MM.1S (cell line): ENCODE data around the gene PDIK1L.

Source experiments
- DNase-seq: peaks from one replicate; pipeline ENCODE4 v3.0.0-alpha.2; 2015
- H2AFZ ChIP-seq: fragments of 300-600 bp; sonication (generic); 2 replicates; pipeline ENCODE4 v1.6.0; 2016; ENCODE audit warnings: antibody characterized with exemption, low read length
- H3F3A ChIP-seq: fragments of 300-600 bp; sonication (generic); 2 replicates; pipeline ENCODE4 v1.6.1; 2016; ENCODE audit warnings: mild to moderate bottlenecking, antibody characterized with exemption, low read length, moderate library complexity, mixed read lengths; ENCODE audit not compliant: insufficient read depth
- H3K27ac ChIP-seq: fragments of 300-600 bp; sonication (generic); 2 replicates; pipeline ENCODE4 v1.5.1; 2016; ENCODE audit warnings: mild to moderate bottlenecking, low read length
- H3K27me3 ChIP-seq: fragments of 300-600 bp; sonication (generic); replicated peaks from 2 replicates; pipeline ENCODE4 v1.6.0; 2016; ENCODE audit warnings: low read length; ENCODE audit not compliant: insufficient read depth
- H3K36me3 ChIP-seq: fragments of 300-600 bp; sonication (generic); replicated peaks from 2 replicates; pipeline ENCODE4 v1.6.1; 2016; ENCODE audit warnings: mild to moderate bottlenecking, low read length, mixed read lengths; ENCODE audit not compliant: insufficient read depth
- H3K4me1 ChIP-seq: fragments of 300-600 bp; sonication (generic); 2 replicates; pipeline ENCODE4 v1.6.1; 2016; ENCODE audit warnings: low read length, mixed read lengths
- H3K4me2 ChIP-seq: fragments of 300-600 bp; sonication (generic); 2 replicates; pipeline ENCODE4 v1.6.0; 2016; ENCODE audit warnings: low read depth, low read length
- H3K4me3 ChIP-seq: fragments of 300-600 bp; sonication (generic); 2 replicates; pipeline ENCODE4 v1.5.1; 2016; ENCODE audit warnings: low read length, mixed read lengths
- H3K79me2 ChIP-seq: fragments of 300-600 bp; sonication (generic); 2 replicates; pipeline ENCODE4 v1.6.1; 2016; ENCODE audit warnings: mixed run types, low read length, mixed read lengths
- H3K9ac ChIP-seq: fragments of 300-600 bp; sonication (generic); 2 replicates; pipeline ENCODE4 v1.6.1; 2016; ENCODE audit warnings: low read length, mixed read lengths
- H3K9me2 ChIP-seq: fragments of 300-600 bp; sonication (generic); replicated peaks from 2 replicates; pipeline ENCODE4 v1.6.1; 2016; ENCODE audit warnings: mild to moderate bottlenecking, low read length, mixed read lengths; ENCODE audit not compliant: insufficient read depth
- H3K9me3 ChIP-seq: fragments of 300-600 bp; sonication (generic); replicated peaks from 2 replicates; pipeline ENCODE4 v1.6.1; 2016; ENCODE audit warnings: mild to moderate bottlenecking, low read length, mixed read lengths; ENCODE audit not compliant: insufficient read depth
- H4K20me1 ChIP-seq: fragments of 300-600 bp; sonication (generic); 2 replicates; pipeline ENCODE4 v1.6.1; 2016; ENCODE audit warnings: mild to moderate bottlenecking, low read length, moderate library complexity, mixed read lengths; ENCODE audit not compliant: insufficient read depth
- EZH2 ChIP-seq: fragments of 300-600 bp; sonication (generic); optimal IDR thresholded peaks from 2 replicates; pipeline ENCODE3; 2017; ENCODE audit warnings: low read depth, mild to moderate bottlenecking, antibody characterized with exemption, low read length, mixed read lengths
- EZH2phosphoT487 ChIP-seq: fragments of 300-600 bp; sonication (generic); IDR thresholded peaks from 2 replicates; pipeline ENCODE4 v1.6.1; 2018; ENCODE audit warnings: antibody characterized with exemption, low read length
- TF ChIP-seq, protein P1 (sequence below): fragments of 300-600 bp; sonication (generic); IDR thresholded peaks from 2 replicates; pipeline ENCODE4 v1.5.1; 2016; ENCODE audit warnings: antibody characterized with exemption, low read length, mixed read lengths

Gene PDIK1L

DNA sequence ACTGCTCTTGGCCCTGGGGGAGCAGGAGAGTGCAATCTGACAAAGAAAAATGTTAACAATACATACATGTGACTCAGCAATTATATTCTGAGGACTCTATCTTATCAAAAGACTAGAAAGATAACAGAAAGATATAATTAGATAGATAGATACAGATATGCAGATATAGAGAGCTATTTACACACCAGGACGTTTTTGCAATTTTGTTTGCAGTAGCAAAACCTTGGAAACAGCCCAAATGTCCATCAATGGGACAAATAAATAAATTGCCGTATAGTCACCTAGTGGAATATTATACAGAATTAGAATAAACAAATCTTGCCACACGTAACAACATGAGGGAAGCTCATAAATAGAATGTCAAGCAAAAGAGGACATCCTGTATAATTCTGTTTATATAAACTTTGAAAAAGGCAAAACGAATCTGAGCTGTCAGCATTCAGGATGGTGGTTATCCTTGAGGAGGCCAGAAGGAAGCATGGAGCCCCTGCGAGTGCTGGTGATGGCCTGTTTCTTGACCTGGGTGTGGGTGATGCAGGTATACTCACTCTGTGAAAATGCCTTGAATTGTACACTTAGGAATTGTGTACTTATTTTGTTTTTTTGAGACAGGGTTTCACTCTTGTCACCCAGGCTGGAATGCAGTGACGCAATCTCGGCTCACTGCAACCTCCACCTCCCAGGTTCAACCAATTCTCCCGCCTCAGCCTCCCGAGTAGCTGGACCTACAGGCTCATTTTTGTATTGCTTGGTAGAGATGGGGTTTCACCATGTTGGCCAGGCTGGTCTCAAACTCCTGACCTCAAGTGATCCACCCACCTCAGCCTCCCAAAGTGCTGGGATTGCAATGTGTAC lies 31.4 kb upstream of the PDIK1L start:
- no peak overlapping the region for H3K9ac ChIP-seq

DNA sequence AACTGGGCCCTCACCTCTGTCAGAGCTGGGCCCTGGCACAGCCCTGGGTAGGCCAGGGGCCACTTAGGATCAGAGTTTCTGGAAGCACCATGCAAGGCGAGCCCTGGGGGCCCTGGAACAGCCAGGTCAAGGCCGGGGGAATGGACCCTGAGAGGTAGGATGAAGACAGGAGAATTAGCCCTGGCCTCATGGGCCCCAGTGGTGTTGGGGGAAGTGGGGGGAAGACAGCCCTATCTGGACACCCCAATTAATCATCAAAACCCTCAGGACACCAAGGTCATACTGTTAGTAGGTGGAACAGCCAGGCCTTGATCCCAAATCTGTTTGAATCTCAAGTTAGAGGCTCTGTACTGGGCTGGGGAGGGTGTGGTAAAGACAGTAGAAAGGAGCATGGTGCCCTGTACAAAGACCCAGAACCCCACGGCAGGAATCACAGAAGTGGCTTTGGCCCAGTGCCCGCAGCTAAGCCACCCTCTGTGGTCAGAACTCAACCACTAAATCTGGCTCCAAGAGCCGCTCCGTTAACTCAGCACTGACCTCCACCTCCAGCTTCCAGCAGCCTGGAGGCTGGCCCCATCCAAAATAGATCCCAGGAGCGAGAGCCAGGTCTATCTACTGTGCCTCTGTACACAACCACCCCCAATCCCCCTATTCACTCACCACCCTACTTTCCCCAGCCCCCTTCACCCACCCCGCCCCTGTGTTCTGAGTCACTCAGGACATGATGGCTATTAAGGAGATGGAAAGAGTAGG lies 30.2 kb upstream of the PDIK1L start:
- H3K4me1 ChIP-seq, result no peaks in the 10 kb centered on the region
- H3K4me2 ChIP-seq, result no peak overlapping the region
- H3K9me2 ChIP-seq, result no peaks in the 10 kb centered on the region
- H2AFZ ChIP-seq, result no peak overlapping the region
- H3K79me2 ChIP-seq, result no peaks in the 10 kb centered on the region
- no peak for DNase-seq
- H3K27me3 ChIP-seq, result no peaks in the 10 kb centered on the region
- no peak overlapping the region for H3K27ac ChIP-seq
- H3K9me3 ChIP-seq, result no peaks in the 10 kb centered on the region
- no peaks in the 10 kb centered on the region for H3K36me3 ChIP-seq
- no peaks in the 10 kb centered on the region for H3F3A ChIP-seq
- TF ChIP-seq EZH2 (no peak), EZH2phosphoT487 (no peak)
- TF ChIP-seq, protein P1, sequence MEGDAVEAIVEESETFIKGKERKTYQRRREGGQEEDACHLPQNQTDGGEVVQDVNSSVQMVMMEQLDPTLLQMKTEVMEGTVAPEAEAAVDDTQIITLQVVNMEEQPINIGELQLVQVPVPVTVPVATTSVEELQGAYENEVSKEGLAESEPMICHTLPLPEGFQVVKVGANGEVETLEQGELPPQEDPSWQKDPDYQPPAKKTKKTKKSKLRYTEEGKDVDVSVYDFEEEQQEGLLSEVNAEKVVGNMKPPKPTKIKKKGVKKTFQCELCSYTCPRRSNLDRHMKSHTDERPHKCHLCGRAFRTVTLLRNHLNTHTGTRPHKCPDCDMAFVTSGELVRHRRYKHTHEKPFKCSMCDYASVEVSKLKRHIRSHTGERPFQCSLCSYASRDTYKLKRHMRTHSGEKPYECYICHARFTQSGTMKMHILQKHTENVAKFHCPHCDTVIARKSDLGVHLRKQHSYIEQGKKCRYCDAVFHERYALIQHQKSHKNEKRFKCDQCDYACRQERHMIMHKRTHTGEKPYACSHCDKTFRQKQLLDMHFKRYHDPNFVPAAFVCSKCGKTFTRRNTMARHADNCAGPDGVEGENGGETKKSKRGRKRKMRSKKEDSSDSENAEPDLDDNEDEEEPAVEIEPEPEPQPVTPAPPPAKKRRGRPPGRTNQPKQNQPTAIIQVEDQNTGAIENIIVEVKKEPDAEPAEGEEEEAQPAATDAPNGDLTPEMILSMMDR, result no peak
- H3K4me3 ChIP-seq, result no peak overlapping the region
- no peak overlapping the region for H3K9ac ChIP-seq
- no peaks in the 10 kb centered on the region for H4K20me1 ChIP-seq

More for the DNA sequence above, 31.4 kb upstream of the PDIK1L start:
- Histone ChIP-seq H3K4me1 (no peaks in the 10 kb centered on the region), H3K27me3 (no peaks in the 10 kb centered on the region), H3K4me2 (no peak overlapping the region), H3F3A (no peaks in the 10 kb centered on the region), H3K4me3 (no peak overlapping the region), H3K79me2 (no peaks in the 10 kb centered on the region), H3K27ac (no peak overlapping the region), H4K20me1 (no peaks in the 10 kb centered on the region), H3K9me3 (no peaks in the 10 kb centered on the region), H3K9me2 (no peaks in the 10 kb centered on the region), H3K36me3 (no peaks in the 10 kb centered on the region), H2AFZ (no peak overlapping the region)
- TF ChIP-seq EZH2 (no peak), EZH2phosphoT487 (no peak)
- TF ChIP-seq, protein P1, result no peak
- no peak for DNase-seq

DNA sequence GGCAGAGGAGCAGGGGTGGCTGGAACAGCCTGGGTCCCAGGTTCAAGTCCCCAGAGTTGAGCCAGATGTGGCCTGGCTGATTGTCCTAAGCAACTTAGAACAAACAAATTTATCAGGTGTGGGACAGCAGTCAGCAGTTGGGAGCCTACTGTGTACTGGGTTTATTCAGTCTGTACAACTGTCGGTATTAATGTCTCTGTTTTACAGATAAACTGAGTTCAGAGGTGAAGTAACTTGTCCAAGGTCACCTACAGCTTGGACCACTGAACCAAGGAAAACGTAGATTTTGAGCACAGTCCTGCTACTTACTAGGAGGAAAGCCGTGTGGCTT lies 29.6 kb upstream of the PDIK1L start:
- no peaks in the 10 kb centered on the region for H3K27me3 ChIP-seq
- DNase-seq, result no peak
- H3K9ac ChIP-seq, result no peak overlapping the region
- no peak overlapping the region for H3K27ac ChIP-seq
- TF ChIP-seq EZH2 (no peak), EZH2phosphoT487 (no peak)
- TF ChIP-seq, protein P1, result no peak
- no peaks in the 10 kb centered on the region for H3K79me2 ChIP-seq
- no peak overlapping the region for H2AFZ ChIP-seq
- H3K4me2 ChIP-seq, result no peak overlapping the region
- no peaks in the 10 kb centered on the region for H3K9me3 ChIP-seq
- H3F3A ChIP-seq, result no peaks in the 10 kb centered on the region
- no peaks in the 10 kb centered on the region for H3K36me3 ChIP-seq
- no peaks in the 10 kb centered on the region for H3K9me2 ChIP-seq
- H3K4me3 ChIP-seq, result no peak overlapping the region
- H4K20me1 ChIP-seq, result no peaks in the 10 kb centered on the region
- H3K4me1 ChIP-seq, result no peaks in the 10 kb centered on the region
